ENCODE results near the gene LZTFL1.

DNA sequence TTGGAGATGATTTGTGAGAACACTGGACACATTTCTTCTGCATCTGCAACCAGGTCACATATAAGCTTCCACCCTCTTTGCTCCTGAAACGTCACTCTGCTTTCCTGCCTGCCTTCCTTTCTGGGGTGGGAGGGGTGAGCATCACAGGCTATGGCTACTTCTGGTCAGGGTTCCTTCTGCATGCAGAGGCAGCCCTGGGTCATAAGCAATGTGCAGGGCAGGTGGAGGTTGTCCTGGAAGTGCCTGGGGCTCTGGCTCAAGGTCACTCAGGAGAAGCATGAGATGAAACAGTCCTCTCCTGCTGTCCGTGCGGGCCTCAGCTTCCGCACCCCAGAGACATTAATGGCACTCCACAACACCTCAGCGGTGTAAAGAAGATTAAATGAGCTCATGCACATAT, 60.6 kb downstream of the LZTFL1 start:
- TF ChIP-seq EP300 (IDR thresholded peaks at IDR 0.05), result no peak
- TF ChIP-seq, protein P1, sequence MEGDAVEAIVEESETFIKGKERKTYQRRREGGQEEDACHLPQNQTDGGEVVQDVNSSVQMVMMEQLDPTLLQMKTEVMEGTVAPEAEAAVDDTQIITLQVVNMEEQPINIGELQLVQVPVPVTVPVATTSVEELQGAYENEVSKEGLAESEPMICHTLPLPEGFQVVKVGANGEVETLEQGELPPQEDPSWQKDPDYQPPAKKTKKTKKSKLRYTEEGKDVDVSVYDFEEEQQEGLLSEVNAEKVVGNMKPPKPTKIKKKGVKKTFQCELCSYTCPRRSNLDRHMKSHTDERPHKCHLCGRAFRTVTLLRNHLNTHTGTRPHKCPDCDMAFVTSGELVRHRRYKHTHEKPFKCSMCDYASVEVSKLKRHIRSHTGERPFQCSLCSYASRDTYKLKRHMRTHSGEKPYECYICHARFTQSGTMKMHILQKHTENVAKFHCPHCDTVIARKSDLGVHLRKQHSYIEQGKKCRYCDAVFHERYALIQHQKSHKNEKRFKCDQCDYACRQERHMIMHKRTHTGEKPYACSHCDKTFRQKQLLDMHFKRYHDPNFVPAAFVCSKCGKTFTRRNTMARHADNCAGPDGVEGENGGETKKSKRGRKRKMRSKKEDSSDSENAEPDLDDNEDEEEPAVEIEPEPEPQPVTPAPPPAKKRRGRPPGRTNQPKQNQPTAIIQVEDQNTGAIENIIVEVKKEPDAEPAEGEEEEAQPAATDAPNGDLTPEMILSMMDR (IDR thresholded peaks at IDR 0.05), result no peak
- TF ChIP-seq POLR2A (IDR thresholded peaks at IDR 0.05), result no peak
- TF ChIP-seq POLR2AphosphoS5 (IDR thresholded peaks at IDR 0.05), result no peak

Measured in gastroesophageal sphincter (tissue), 3 donors.